ENCODE data around the gene TDP2. TPM values are rescaled to one million over a fixed set of nuclear protein-coding genes. Genes with fewer than 3 reads are reported as not detected.

TDP2 gene
- total and polyA plus RNA-seq, 9 of the 15 experiments (the other 6 are each of a cell fraction or from before 2014, with no cell fraction given), result 27.7 to 60.1 (median 31.8) TPM

DNA sequence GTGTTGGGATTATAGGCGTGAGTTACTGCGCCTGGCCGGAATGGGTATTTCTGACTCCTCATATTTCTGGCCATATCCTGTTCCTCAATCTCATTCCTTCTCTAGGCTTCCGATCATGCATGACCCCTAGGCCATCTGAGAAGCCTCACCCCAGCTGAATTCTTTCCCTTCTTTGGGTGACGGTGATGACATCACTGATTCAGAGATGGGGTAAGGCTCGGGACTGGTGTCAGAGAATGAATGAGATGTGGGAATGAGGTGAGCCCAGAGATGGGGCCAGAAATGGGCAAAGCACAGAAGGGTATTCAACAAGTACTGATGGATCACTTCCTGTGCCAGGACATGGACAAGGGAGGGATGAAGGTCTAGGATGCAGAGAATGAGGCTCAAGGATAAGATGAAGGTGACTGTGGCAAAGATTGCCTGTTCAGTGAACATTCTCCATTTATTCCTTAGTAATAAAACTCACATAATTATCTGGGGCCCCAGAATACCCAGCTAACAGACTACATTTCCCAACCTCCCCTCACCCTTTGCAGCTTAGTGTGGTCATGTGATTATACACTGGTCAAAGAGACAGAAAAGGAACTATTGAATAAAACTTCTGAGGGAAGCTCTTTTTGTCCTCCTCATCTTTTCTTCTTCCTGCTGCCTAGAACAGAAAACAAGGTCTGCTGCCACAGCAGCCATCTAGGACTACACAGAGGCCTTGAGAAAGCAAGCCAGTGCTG lies 60.3 kb downstream of the TDP2 start:
- Histone ChIP-seq H3K4me3 (no peak overlapping the region), H3K36me3 (ENCODE audit: control insufficient read depth, insufficient read depth, low read length) (no peaks in the 10 kb centered on the region), H3K9ac (ENCODE audit: insufficient read depth in 1 of 2, low read depth in 2 of 2, low read length in 2 of 2) (no peak overlapping the region), H3K27ac (ENCODE audit: extremely low read depth, low read depth, low read length) (no peak overlapping the region), H3K27me3 (ENCODE audit: control insufficient read depth in 2 of 2, insufficient read depth in 2 of 2, low read length in 2 of 2) (peaks cover 20 to 31% of the 10 kb centered on the region in 2 experiments; a peak in 4 of 5 replicates), H3K9me1 (ENCODE audit: control insufficient read depth, insufficient read depth, low read length) (no peaks in the 10 kb centered on the region), H3K4me2 (ENCODE audit: insufficient read depth, low read length) (no peak overlapping the region), H3K9me3 (replicated peaks; ENCODE audit: control insufficient read depth, insufficient read depth, low read depth, low read length) (no peaks in the 10 kb centered on the region), H2AFZ (ENCODE audit: low read depth, low read length) (no peak overlapping the region), H4K20me1 (replicated peaks; ENCODE audit: control insufficient read depth, insufficient read depth, low read length) (peaks cover 3% of the 10 kb centered on the region; the same call in 1 of the 2 replicates), H3K79me2 (ENCODE audit: control insufficient read depth, insufficient read depth, low read length) (no peaks in the 10 kb centered on the region), H3K4me1 (replicated peaks in 1 of 2; ENCODE audit: control insufficient read depth in 2 of 2, insufficient read depth in 2 of 2, low read length in 2 of 2) (no peaks in the 10 kb centered on the region)
- BruUV-seq (replicated peaks), result no TSS peak
- POLR2A ChIA-PET, result interaction anchor here (0.6 to 1.3 kb wide), 3 partner anchors 14 to 313 kb away, joined by 3 to 4 read pairs (median 3); partner anchors contain the start of gene ACOT13
- DNase-seq (ENCODE audit: extremely low read depth in 1 of 4, low spot score in 3 of 4), result peak in 1 of 4 experiments; percentile 5
- TF ChIP-seq NUFIP1 (IDR thresholded peaks at IDR 0.05; ENCODE audit: partially characterized antibody) (no peak), POLR2G (IDR thresholded peaks at IDR 0.05; ENCODE audit: low read depth, low read length) (no peak), ZNF354B (CRISPR knock-in tag; IDR thresholded peaks at IDR 0.05) (no peak)
- TF ChIP-seq, protein P1, sequence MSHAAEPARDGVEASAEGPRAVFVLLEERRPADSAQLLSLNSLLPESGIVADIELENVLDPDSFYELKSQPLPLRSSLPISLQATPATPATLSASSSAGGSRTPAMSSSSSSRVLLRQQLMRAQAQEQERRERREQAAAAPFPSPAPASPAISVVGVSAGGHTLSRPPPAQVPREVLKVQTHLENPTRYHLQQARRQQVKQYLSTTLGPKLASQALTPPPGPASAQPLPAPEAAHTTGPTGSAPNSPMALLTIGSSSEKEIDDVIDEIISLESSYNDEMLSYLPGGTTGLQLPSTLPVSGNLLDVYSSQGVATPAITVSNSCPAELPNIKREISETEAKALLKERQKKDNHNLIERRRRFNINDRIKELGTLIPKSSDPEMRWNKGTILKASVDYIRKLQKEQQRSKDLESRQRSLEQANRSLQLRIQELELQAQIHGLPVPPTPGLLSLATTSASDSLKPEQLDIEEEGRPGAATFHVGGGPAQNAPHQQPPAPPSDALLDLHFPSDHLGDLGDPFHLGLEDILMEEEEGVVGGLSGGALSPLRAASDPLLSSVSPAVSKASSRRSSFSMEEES (CRISPR knock-in tag; IDR thresholded peaks at IDR 0.05), result peak; percentile 36
- TF ChIP-seq, protein P2, sequence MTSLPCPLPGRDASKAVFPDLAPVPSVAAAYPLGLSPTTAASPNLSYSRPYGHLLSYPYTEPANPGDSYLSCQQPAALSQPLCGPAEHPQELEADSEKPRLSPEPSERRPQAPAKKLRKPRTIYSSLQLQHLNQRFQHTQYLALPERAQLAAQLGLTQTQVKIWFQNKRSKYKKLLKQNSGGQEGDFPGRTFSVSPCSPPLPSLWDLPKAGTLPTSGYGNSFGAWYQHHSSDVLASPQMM (CRISPR knock-in tag; IDR thresholded peaks at IDR 0.05), result no peak
- TF ChIP-seq, protein P3, sequence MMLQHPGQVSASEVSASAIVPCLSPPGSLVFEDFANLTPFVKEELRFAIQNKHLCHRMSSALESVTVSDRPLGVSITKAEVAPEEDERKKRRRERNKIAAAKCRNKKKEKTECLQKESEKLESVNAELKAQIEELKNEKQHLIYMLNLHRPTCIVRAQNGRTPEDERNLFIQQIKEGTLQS (IDR thresholded peaks at IDR 0.05), result peak; percentile 38; the same call in 1 of the 2 replicates
- TF ChIP-seq, protein P3 (CRISPR knock-in tag; conservative IDR thresholded peaks at IDR 0.05), result no peak
- WGBS (ENCODE audit: insufficient coverage, low coverage, missing lambda C conversion rate), result 10% methylated on average over 6 of the region's 6 CpGs
- ATAC-seq, result no peak
- CTCF ChIA-PET (ENCODE audit: low intra/inter-chr PET ratio), result no interaction called here
- in situ Hi-C loops (cut with MboI) (no loop called here), intact Hi-C loops (cut with micrococcal nuclease) (no loop called here)
- FAIRE-seq, result no peak
